HFF-Myc (cell line): ENCODE measurements around the gene UBAC2.

Experiments used
- DNase-seq: peaks from one replicate; pipeline ENCODE4 v3.0.0-alpha.2; 2011; ENCODE audit warnings: low read depth; ENCODE audit errors: extremely low read depth
- H3K4me3 ChIP-seq: replicated peaks from 2 replicates; pipeline ENCODE4 v1.5.1; 2011; ENCODE audit warnings: low read depth, mild to moderate bottlenecking, control low read depth, low read length
- CTCF ChIP-seq: IDR thresholded peaks from 2 replicates; pipeline ENCODE4 v1.5.1; 2012; ENCODE audit warnings: mild to moderate bottlenecking, low read depth, low read length, control low read depth; ENCODE audit errors: missing control alignments

The UBAC2 gene

GRCh38 chr13:99182439-99182838 is 18.2 kb upstream of the UBAC2 start:
- no peak for TF ChIP-seq CTCF
- H3K4me3 ChIP-seq, result no peak overlapping the region
- no peak for DNase-seq

GRCh38 chr13:99185606-99186005 is 15.0 kb upstream of the UBAC2 start:
- no peak overlapping the region for H3K4me3 ChIP-seq
- TF ChIP-seq CTCF, result no peak

GRCh38 chr13:99190147-99190985 is 10.3 kb upstream of the UBAC2 start:
- no peak for DNase-seq
- no peak overlapping the region for H3K4me3 ChIP-seq
- TF ChIP-seq CTCF, result no peak

More at GRCh38 chr13:99185606-99186005, 15.0 kb upstream of the UBAC2 start:
- no peak for DNase-seq

- TF ChIP-seq CTCF, result no peak
- no peak overlapping the region for H3K4me3 ChIP-seq
- no peak for DNase-seq
Observed at GRCh38 chr13:99191336-99191899, 9.2 kb upstream of the UBAC2 start.

GRCh38 chr13:99191900-99192399 is 8.7 kb upstream of the UBAC2 start:
- no peak for TF ChIP-seq CTCF
- DNase-seq, result no peak
- H3K4me3 ChIP-seq, result no peak overlapping the region

GRCh38 chr13:99192480-99192879 is 8.2 kb upstream of the UBAC2 start:
- DNase-seq, result no peak
- no peak overlapping the region for H3K4me3 ChIP-seq
- TF ChIP-seq CTCF, result no peak
